ENCODE results near the gene MRC2. TPM values are rescaled to one million over a fixed set of nuclear protein-coding genes. Genes with fewer than 3 reads are reported as not detected.

Gene MRC2
- polyA plus RNA-seq, 1 of the 3 experiments (the other 2 are of a cell fraction) = 213 TPM

GRCh38 chr17:62737513-62737912 lies 110.0 kb downstream of the MRC2 start:
- no peak overlapping the region for H2AFZ ChIP-seq (ENCODE audit: low read depth)
- no peaks in the 10 kb centered on the region for H4K20me1 ChIP-seq (ENCODE audit: insufficient read depth)
- no peaks in the 10 kb centered on the region for H3K79me2 ChIP-seq (ENCODE audit: insufficient read depth)
- no peaks in the 10 kb centered on the region for H3K9me2 ChIP-seq
- H3F3A ChIP-seq (replicated peaks; ENCODE audit: insufficient read depth) = no peaks in the 10 kb centered on the region
- no peaks in the 10 kb centered on the region for H3K9me3 ChIP-seq
- H3K36me3 ChIP-seq (replicated peaks in 1 of 2; ENCODE audit: control insufficient read depth in 1 of 2, insufficient read depth in 2 of 2, low read length in 1 of 2) = no peaks in the 10 kb centered on the region
- WGBS (ENCODE audit: low lambda C conversion rate) = 83% methylated on average over 8 of the region's 8 CpGs
- TF ChIP-seq POLR2AphosphoS5 (IDR thresholded peaks at IDR 0.05; ENCODE audit: low read depth, low read length) (no peak), RCOR1 (IDR thresholded peaks at IDR 0.05; ENCODE audit: low read length) (no peak), RXRA (IDR thresholded peaks at IDR 0.05; ENCODE audit: borderline replicate concordance, low read depth) (no peak)
- ChIA-PET POLR2A (no interaction called here), CTCF (no interaction called here)
- no peak overlapping the region for H3K4me2 ChIP-seq
- no peaks in the 10 kb centered on the region for H3K4me1 ChIP-seq (ENCODE audit: control insufficient read depth in 1 of 2, insufficient read depth in 2 of 2, low read depth in 1 of 2, low read length in 1 of 2)
- H3K27me3 ChIP-seq (ENCODE audit: insufficient read depth) = no peaks in the 10 kb centered on the region
- H3K9ac ChIP-seq = no peak overlapping the region
- DNase-seq = no peak
- H3K4me3 ChIP-seq (ENCODE audit: low read depth in 2 of 2, low read length in 1 of 2) = no peak overlapping the region
- no peak overlapping the region for H3K27ac ChIP-seq (ENCODE audit: low read depth in 2 of 2, low read length in 1 of 2)

GRCh38 chr17:62738281-62738680 lies 110.8 kb downstream of the MRC2 start:
- Histone ChIP-seq H4K20me1 (ENCODE audit: insufficient read depth) (no peaks in the 10 kb centered on the region), H2AFZ (ENCODE audit: low read depth) (no peak overlapping the region), H3K79me2 (ENCODE audit: insufficient read depth) (no peaks in the 10 kb centered on the region), H3K4me1 (ENCODE audit: control insufficient read depth in 1 of 2, insufficient read depth in 2 of 2, low read depth in 1 of 2, low read length in 1 of 2) (no peaks in the 10 kb centered on the region), H3K4me3 (ENCODE audit: low read depth in 2 of 2, low read length in 1 of 2) (no peak overlapping the region), H3K9me2 (no peaks in the 10 kb centered on the region), H3K9me3 (no peaks in the 10 kb centered on the region), H3K36me3 (replicated peaks in 1 of 2; ENCODE audit: control insufficient read depth in 1 of 2, insufficient read depth in 2 of 2, low read length in 1 of 2) (no peaks in the 10 kb centered on the region), H3K27me3 (ENCODE audit: insufficient read depth) (no peaks in the 10 kb centered on the region), H3F3A (replicated peaks; ENCODE audit: insufficient read depth) (no peaks in the 10 kb centered on the region), H3K4me2 (no peak overlapping the region), H3K9ac (no peak overlapping the region), H3K27ac (ENCODE audit: low read depth in 2 of 2, low read length in 1 of 2) (no peak overlapping the region)
- TF ChIP-seq PBX3 (IDR thresholded peaks at IDR 0.05) = no peak
- no peak for TF ChIP-seq EZH2phosphoT487 (IDR thresholded peaks at IDR 0.05; ENCODE audit: borderline replicate concordance, low read depth)
- no peak for TF ChIP-seq TAF1 (IDR thresholded peaks at IDR 0.05; ENCODE audit: borderline replicate concordance, low read depth, low read length)
- TF ChIP-seq NFIC (IDR thresholded peaks at IDR 0.05; ENCODE audit: borderline replicate concordance) = no peak
- no peak for TF ChIP-seq MEF2A (IDR thresholded peaks at IDR 0.05; ENCODE audit: borderline replicate concordance, low read depth)
- ChIA-PET CTCF (interaction anchor here (0.8 kb wide), 1 partner anchor 16 kb away, joined by 4 read pairs; no protein-coding TSS in a partner anchor), POLR2A (interaction anchor here (1.4 kb wide), 1 partner anchor 10 kb away, joined by 3 read pairs; no protein-coding TSS in a partner anchor)
- 92% methylated on average over 9 of the region's 9 CpGs for WGBS (ENCODE audit: low lambda C conversion rate)
- DNase-seq = no peak

- POLR2A ChIA-PET = interaction anchor here (1.4 kb wide), 1 partner anchor 11 kb away, joined by 3 read pairs; no protein-coding TSS in a partner anchor
- no peaks in the 10 kb centered on the region for H3K79me2 ChIP-seq (ENCODE audit: insufficient read depth)
These were observed 112.3 kb downstream of the MRC2 start for GRCh38 chr17:62739645-62740388.

More at GRCh38 chr17:62739645-62740388, 112.3 kb downstream of the MRC2 start:
- 97% methylated on average over 16 of the region's 16 CpGs for WGBS (ENCODE audit: low lambda C conversion rate)
- CTCF ChIA-PET = no interaction called here
- Histone ChIP-seq H3K9ac (no peak overlapping the region), H3K27me3 (ENCODE audit: insufficient read depth) (no peaks in the 10 kb centered on the region), H3K4me3 (ENCODE audit: low read depth in 2 of 2, low read length in 1 of 2) (no peak overlapping the region), H4K20me1 (ENCODE audit: insufficient read depth) (no peaks in the 10 kb centered on the region), H2AFZ (ENCODE audit: low read depth) (no peak overlapping the region), H3K4me2 (no peak overlapping the region), H3K9me3 (no peaks in the 10 kb centered on the region), H3K27ac (ENCODE audit: low read depth in 2 of 2, low read length in 1 of 2) (no peak overlapping the region), H3F3A (replicated peaks; ENCODE audit: insufficient read depth) (no peaks in the 10 kb centered on the region), H3K36me3 (replicated peaks in 1 of 2; ENCODE audit: control insufficient read depth in 1 of 2, insufficient read depth in 2 of 2, low read length in 1 of 2) (no peaks in the 10 kb centered on the region), H3K4me1 (ENCODE audit: control insufficient read depth in 1 of 2, insufficient read depth in 2 of 2, low read depth in 1 of 2, low read length in 1 of 2) (no peaks in the 10 kb centered on the region), H3K9me2 (no peaks in the 10 kb centered on the region)
- no peak for DNase-seq
- TF ChIP-seq TCF12 (IDR thresholded peaks at IDR 0.05) (peak; percentile 46; the same call in 1 of the 2 replicates), MEF2A (IDR thresholded peaks at IDR 0.05; ENCODE audit: borderline replicate concordance, low read depth) (no peak), POLR2AphosphoS5 (IDR thresholded peaks at IDR 0.05; ENCODE audit: low read depth, low read length) (no peak), RCOR1 (IDR thresholded peaks at IDR 0.05; ENCODE audit: low read length) (no peak), RFX5 (IDR thresholded peaks at IDR 0.05; ENCODE audit: low read length) (no peak), FOXM1 (IDR thresholded peaks at IDR 0.05; ENCODE audit: low read depth) (no peak), NFIC (IDR thresholded peaks at IDR 0.05; ENCODE audit: borderline replicate concordance) (no peak)

Measured in SK-N-SH (cell line).